Measurements from ENCODE around the gene SEC61A2.
A peak's percentile ranks its signal among the peaks of the same experiment; 100 is the strongest.

SEC61A2 gene

DNA sequence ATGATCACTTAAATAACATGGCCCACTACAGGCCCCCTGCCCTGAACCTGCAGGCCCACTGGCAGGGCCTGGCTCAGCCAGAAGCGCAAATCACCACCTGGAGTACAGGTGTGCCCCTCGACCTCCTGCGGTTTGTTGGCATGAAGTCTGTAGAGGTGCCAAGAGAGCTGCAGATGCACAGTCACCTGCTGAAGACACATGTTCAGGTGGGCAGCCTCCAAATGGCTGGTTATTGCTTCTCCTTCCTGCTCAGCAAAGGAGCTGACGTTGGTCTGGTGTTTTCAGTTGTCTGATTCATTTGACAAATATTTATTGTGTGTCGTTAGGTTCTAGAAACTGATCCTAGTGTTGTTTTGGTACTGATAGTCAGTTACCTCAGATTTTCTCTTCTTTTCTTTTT lies 31.7 kb upstream of the SEC61A2 start:
- in situ Hi-C loops (cut with HindIII; ENCODE audit: low pct_ligation_motif_present, low sequenced_read_pairs): no loop called here
- TF ChIP-seq, protein P1, sequence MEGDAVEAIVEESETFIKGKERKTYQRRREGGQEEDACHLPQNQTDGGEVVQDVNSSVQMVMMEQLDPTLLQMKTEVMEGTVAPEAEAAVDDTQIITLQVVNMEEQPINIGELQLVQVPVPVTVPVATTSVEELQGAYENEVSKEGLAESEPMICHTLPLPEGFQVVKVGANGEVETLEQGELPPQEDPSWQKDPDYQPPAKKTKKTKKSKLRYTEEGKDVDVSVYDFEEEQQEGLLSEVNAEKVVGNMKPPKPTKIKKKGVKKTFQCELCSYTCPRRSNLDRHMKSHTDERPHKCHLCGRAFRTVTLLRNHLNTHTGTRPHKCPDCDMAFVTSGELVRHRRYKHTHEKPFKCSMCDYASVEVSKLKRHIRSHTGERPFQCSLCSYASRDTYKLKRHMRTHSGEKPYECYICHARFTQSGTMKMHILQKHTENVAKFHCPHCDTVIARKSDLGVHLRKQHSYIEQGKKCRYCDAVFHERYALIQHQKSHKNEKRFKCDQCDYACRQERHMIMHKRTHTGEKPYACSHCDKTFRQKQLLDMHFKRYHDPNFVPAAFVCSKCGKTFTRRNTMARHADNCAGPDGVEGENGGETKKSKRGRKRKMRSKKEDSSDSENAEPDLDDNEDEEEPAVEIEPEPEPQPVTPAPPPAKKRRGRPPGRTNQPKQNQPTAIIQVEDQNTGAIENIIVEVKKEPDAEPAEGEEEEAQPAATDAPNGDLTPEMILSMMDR (IDR thresholded peaks at IDR 0.05; ENCODE audit: low read depth, low read length, missing control alignments): no peak
- Histone ChIP-seq H3K27me3 (replicated peaks) (no peaks in the 10 kb centered on the region), H3K4me3 (ENCODE audit: low read depth, low read length) (no peak overlapping the region), H3K27ac (no peak overlapping the region), H3K36me3 (replicated peaks) (peaks cover 37% of the 10 kb centered on the region)
- DNase-seq: peak; percentile 38

DNA sequence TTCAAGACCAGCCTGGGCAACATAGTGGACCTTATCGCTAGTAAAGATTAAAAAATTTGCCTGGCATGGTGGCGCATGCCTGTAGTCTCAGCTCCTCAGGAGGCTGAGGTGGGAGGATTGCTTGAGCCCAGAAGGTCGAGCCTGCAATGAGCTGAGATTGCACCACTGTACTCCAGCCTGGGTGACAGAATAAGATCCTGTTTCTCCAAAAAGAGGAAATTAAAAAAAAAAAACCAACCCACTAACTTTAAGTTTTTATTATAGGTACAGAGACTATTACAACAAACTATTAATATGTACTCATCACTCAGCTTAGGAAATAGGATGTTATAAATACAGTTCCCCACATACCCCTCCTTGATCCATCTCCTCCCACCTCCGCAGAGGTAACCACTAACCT lies 30.5 kb upstream of the SEC61A2 start:
- Histone ChIP-seq H3K27ac (no peak overlapping the region), H3K4me3 (ENCODE audit: low read depth, low read length) (no peak overlapping the region), H3K27me3 (replicated peaks) (no peaks in the 10 kb centered on the region), H3K36me3 (replicated peaks) (peaks cover 31% of the 10 kb centered on the region)
- in situ Hi-C loops (cut with HindIII; ENCODE audit: low pct_ligation_motif_present, low sequenced_read_pairs): no loop called here
- no peak for DNase-seq
- TF ChIP-seq, protein P1 (IDR thresholded peaks at IDR 0.05; ENCODE audit: low read depth, low read length, missing control alignments): no peak

DNA sequence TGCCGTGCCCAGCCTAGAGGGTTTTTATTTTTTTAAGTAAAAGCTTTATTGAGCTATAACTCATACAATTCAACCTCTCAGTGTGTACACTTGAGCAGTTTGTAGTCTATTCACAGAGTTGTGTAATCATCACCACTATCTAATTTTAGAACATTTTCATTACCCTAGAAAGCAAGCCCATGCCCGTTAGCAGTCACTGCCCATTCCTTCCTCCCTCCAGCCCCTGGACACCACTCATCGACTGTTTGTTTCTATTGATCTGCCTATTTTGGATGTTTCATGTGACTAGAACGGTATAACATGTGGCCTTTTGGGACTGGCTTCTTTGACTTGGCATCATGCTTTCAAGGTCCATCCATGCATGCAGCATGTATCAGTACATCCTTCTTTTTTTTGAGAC lies 25.7 kb upstream of the SEC61A2 start:
- no peak overlapping the region for H3K27ac ChIP-seq
- H3K4me3 ChIP-seq (ENCODE audit: low read depth, low read length): no peak overlapping the region
- no peaks in the 10 kb centered on the region for H3K27me3 ChIP-seq (replicated peaks)
- DNase-seq: no peak
- TF ChIP-seq, protein P1 (IDR thresholded peaks at IDR 0.05; ENCODE audit: low read depth, low read length, missing control alignments): no peak
- peaks cover 43% of the 10 kb centered on the region for H3K36me3 ChIP-seq (replicated peaks)
- in situ Hi-C loops (cut with HindIII; ENCODE audit: low pct_ligation_motif_present, low sequenced_read_pairs): no loop called here

DNA sequence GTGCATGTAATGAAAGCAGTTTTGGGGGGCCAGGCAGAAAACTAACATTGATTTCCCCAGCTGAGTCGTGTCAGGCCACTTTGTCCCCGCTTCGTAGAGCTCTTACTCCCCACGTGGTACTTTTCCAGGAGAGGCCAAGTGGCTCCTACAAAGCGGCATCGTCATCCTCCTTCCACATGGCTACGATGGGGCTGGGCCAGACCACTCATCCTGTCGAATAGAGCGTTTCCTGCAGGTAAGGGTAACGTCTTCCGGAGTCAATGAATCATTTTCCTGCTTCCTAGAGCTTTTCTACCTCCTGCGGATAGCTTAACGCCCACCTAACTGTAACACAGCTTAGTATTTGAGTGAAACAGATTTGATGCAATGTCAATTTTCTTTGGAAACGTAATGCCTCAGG lies 21.7 kb upstream of the SEC61A2 start:
- TF ChIP-seq, protein P1 (IDR thresholded peaks at IDR 0.05; ENCODE audit: low read depth, low read length, missing control alignments): no peak
- H3K27me3 ChIP-seq (replicated peaks): no peaks in the 10 kb centered on the region
- peaks cover 38% of the 10 kb centered on the region for H3K36me3 ChIP-seq (replicated peaks)
- in situ Hi-C loops (cut with HindIII; ENCODE audit: low pct_ligation_motif_present, low sequenced_read_pairs): no loop called here
- no peak overlapping the region for H3K4me3 ChIP-seq (ENCODE audit: low read depth, low read length)
- no peak for DNase-seq
- H3K27ac ChIP-seq: no peak overlapping the region

DNA sequence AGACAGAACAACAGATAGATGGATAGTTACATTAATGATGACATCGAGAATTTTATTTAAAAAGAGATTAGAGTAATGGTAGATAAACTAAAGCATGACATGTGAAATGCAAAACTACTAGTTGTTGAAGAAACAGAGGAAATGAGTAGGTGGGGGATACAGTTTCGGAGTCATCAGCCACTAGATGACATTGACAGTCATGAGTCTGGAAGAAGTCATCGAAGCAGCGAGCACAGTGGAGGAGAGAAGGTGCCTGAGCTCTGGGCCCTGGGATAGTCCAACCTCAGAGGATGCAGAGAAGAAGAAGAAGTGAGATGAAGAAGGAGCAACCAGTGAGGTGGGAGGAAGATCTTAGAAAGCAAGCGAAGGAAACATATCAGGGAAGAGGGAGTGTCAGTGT lies 20.2 kb upstream of the SEC61A2 start:
- H3K27ac ChIP-seq: no peak overlapping the region
- no peaks in the 10 kb centered on the region for H3K27me3 ChIP-seq (replicated peaks)
- TF ChIP-seq, protein P1 (IDR thresholded peaks at IDR 0.05; ENCODE audit: low read depth, low read length, missing control alignments): no peak
- H3K36me3 ChIP-seq (replicated peaks): peaks cover 35% of the 10 kb centered on the region
- DNase-seq: no peak
- in situ Hi-C loops (cut with HindIII; ENCODE audit: low pct_ligation_motif_present, low sequenced_read_pairs): no loop called here
- no peak overlapping the region for H3K4me3 ChIP-seq (ENCODE audit: low read depth, low read length)

DNA sequence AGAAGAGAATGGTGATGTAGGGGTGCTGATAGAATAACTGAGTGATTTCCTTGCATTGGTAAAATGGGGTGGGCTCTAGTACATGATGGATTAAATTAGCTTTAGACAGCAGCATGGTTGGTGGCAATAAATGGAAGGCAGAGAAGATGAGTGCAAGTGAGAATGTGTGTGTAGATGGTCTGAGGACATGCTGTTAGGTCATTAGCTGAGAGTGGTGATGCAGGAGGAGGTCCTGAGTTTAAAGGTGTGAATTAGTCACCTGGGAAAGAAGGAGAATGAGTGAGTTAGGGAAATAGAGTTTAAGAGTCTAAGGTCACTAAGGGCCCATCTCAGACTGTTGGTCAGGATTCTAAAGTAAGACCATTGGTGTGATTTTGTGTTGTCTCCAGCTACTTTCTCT lies 17.9 kb upstream of the SEC61A2 start:
- no peak for DNase-seq
- Histone ChIP-seq H3K27ac (no peak overlapping the region), H3K27me3 (replicated peaks) (no peaks in the 10 kb centered on the region), H3K36me3 (replicated peaks) (peaks cover 22% of the 10 kb centered on the region), H3K4me3 (ENCODE audit: low read depth, low read length) (no peak overlapping the region)
- TF ChIP-seq, protein P1 (IDR thresholded peaks at IDR 0.05; ENCODE audit: low read depth, low read length, missing control alignments): no peak
- in situ Hi-C loops (cut with HindIII; ENCODE audit: low pct_ligation_motif_present, low sequenced_read_pairs): no loop called here
